Dermis microvascular lymphatic vessel endothelial cell (primary cell): ENCODE measurements around the gene DMC1. TPM values are rescaled to one million over a fixed set of nuclear protein-coding genes. Genes with fewer than 3 reads are reported as not detected.

Experiments
- DNase-seq, 2 donors: peaks; one replicate each; pipeline versions ENCODE4 v3.0.0 to v3.0.0-alpha.2; 2010; ENCODE audit warnings: low read depth in 2 of 2
- total RNA-seq: library from RNA; depleted of rRNA; stranded (reverse); fragments of >200 nt; gene quantifications from 2 replicates; pipeline ENCODE4 v1.2.1, GENCODE V29; 2014

DMC1 gene
- total RNA-seq, 1 donor from 2014 or later = 0.90 TPM

GRCh38 chr22:38503021-38503420 is 67.0 kb downstream of the DMC1 start:
- DNase-seq = no peak

DNA sequence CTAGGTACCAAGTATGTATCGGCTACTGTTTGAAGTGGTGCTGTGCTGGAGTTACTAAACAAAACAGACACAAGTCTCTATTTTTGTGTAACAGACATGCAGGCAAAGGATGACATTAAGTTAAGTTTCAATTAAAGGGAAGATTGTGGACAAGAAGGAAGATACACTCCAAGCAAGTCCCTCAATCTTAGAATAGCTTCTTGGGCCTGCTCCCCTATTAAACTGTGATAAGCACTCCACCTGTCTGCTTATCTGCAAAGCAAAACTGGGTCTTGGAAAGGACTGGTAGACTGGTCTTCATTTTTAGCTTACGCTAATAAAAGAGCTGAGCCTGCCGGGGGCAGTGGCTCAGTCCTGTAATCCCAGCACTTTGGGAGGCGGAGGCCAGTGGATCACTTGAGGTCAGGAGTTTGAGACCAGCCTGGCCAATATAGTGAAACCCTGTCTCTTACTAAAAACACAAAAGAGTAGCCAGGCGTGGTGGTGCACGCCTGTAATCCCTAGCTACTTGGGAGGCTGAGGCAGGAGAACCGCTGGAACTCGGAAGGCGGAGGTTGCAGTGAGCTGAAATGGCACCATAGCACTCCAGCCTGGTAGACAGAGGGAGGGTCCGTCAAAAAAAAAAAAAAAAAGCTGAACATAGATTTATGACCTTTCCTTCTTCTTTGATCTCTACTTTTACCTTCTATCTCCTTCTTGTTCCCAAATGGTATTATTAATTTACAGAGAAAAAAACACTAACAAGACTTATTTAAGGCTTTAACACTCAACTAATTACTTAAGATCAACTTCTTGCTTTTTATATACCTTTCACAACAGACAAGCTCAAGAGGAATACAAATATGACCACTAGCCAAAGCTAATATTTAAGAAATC is 67.9 kb downstream of the DMC1 start:
- DNase-seq = no peak

- no peak for DNase-seq
Observed at GRCh38 chr22:38497869-38498268, 72.1 kb downstream of the DMC1 start.

DNA sequence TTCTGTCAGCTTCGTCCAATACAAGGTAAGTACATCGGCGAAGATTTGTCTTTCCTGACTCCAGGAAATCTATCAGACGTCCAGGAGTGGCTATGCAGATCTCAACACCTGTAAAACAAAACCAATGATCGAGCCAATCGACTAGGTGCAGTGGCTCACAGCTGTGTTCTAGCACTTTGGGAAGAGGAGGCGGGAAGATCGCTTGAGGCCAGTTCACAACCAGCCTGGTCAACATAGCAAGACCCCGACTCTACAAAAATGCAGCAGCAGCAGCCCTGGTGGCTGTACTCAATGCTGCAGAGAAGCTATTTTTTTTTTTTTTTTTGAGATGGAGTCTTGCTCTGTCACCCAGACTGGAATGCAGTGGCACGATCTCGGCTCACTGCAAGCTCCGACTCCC is 75.0 kb downstream of the DMC1 start:
- DNase-seq = no peak

DNA sequence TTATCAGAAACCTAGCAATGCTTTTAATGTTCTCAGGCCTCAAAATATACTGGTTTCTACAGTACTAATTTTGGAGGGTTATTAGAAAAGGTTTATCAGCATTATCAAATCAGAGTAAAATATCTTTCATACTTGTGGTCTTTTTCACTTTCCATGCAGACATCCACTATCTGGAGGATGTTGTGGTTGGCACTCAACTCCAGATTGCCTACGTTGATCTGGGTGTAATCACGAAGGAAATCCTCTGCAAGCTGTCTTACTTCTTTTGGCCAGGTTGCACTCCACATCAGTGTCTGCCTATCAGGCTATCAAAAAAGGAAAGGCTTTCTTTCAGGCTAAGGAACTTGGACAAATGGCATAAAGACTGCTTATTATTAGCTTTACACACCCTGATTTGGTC is 75.5 kb downstream of the DMC1 start:
- DNase-seq = no peak

GRCh38 chr22:38491707-38492348 is 78.2 kb downstream of the DMC1 start:
- no peak for DNase-seq

- peak in 1 of 2 donors; percentile 47 for DNase-seq
Observed at GRCh38 chr22:38490915-38491314, 79.1 kb downstream of the DMC1 start.

DNA sequence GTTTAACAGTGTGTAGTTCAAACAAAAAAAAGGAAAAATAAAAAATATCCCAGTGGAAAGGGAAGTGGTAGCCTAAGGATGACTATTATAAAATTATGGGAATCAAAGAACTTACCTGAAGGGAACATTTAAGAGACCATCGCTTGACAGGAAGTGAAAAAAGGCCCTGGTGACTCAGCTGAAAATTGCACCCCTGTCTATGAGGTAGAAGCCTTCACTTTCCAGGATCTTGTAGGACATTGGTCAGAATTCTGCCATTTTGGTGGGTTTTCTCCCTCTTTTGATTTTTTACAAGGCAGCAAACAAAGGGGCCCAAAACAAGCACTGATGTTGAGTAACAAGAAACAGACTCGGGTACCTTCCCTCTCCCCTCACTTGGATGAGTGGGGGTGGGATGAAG is 79.5 kb downstream of the DMC1 start:
- DNase-seq = no peak

- DNase-seq = no peak
Observed at GRCh38 chr22:38489561-38490145, 80.3 kb downstream of the DMC1 start.

DNA sequence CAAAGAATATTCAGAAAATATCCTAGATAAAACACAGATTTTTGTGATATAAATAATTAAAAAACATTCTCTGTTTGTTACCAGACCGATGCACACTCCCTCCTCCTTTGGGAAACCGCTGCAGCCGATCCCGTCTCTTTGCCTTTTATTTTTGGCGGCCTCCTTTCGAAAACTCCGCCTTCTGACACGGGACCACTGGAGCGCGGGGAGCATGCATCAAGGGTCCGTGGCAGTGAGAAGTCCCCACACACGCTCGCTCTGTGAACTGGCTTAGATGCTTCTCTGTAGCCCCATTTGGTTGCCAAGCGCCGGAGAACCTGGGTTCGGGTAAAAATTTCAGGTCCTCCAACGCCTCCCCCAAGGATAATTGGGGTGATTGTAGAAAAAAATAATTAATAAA is 80.8 kb downstream of the DMC1 start:
- no peak for DNase-seq

- no peak for DNase-seq
Observed at GRCh38 chr22:38487946-38488345, 82.0 kb downstream of the DMC1 start.

- no peak for DNase-seq
Observed at GRCh38 chr22:38485783-38486182, 84.2 kb downstream of the DMC1 start.

GRCh38 chr22:38484244-38484643 is 85.7 kb downstream of the DMC1 start:
- no peak for DNase-seq

- DNase-seq = no peak
Observed at GRCh38 chr22:38482662-38483308, 87.2 kb downstream of the DMC1 start.

- DNase-seq = no peak
Observed at GRCh38 chr22:38481871-38482332, 88.1 kb downstream of the DMC1 start.

GRCh38 chr22:38481162-38481870 is 88.7 kb downstream of the DMC1 start:
- DNase-seq = no peak

GRCh38 chr22:38479096-38479837 is 90.7 kb downstream of the DMC1 start:
- no peak for DNase-seq

DNA sequence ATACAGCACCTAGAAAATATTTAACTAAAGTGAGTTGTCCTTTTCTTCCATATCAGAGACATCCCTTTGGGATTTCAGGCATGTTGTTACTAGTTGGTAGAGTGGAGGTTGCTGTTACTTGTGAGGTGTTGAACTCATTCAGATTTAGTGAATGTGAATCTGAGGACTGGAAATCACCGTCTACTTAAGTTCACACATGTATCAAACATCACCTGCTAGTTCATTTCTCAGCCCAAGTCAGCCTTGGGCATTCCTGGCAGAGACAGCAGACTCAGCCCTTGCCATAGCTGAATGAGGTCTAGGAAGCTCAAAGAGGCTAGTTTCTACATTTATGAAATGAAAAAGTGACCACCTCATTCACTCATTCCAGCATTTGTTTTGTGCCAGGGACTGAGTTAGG is 92.4 kb downstream of the DMC1 start:
- no peak for DNase-seq

GRCh38 chr22:38474003-38474607 is 95.9 kb downstream of the DMC1 start:
- DNase-seq = no peak

- no peak for DNase-seq
Observed at GRCh38 chr22:38471237-38471636, 98.7 kb downstream of the DMC1 start.
